NCI-H345 treated with DMSO at 0.1 percent for 48 hours (cell line): ENCODE measurements around the gene HOTAIR.

ENCODE experiments used
- DNase-seq: peaks from one replicate; lab custom pipeline; 2025; ENCODE audit not compliant: unreplicated experiment; lab: John Stamatoyannopoulos, UW

The HOTAIR gene

DNA sequence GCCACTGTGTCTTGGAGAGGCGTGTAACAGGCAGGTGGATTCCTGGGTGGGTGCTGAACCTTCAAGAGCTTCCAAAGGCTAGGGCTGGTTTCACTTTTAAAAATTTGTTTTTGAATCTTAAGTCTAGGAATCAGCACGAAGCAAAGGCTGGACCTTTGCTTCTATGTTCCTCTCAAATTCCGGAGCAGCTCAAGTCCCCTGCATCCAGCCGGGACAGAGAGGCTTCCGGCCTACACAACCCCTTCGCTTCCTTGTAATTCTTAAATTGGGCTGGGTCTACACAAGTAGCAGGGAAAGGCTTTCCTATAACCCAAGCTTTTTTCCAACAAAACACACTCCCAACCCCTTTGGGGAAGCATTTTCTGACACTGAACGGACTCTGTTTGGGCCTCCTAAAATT, 11.7 kb downstream of the HOTAIR start:
- no peak for DNase-seq

DNA sequence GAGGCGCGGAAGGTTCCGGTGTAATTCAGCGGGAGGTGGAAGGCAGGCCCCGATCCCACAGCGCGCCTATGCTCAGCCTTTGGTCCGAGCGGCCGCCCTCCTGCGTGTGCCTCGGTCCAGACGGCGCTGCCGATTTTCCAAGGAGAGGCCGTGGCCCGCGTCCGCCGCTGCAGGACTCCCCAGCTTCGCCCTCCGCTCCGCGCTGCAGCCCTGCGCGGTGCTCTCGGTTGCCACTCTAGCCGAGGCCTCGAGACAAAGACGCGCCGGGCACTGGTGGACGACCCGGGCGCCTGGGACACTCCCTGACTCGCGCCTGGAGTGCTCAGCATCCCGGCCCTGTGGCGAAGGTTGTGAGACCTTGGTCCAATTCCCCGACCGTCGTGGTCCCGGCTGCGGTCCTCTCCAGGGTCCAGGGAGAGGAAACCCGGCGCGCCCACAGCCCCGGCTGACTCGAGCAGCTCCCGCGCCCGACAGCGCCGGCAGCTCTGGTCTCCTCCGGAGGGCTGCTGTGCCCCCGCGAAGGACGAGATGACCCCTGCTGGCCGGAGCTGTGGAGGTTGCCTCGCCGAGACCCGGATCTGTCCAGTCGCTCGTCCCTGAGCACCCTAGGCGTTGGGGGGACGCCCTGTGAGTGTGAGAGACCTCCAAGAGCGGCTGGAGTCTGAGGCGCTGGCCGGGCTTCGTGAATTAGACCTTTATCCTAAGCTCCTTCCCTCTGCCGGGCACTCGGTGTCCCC, 13.6 kb downstream of the HOTAIR start:
- no peak for DNase-seq

DNA sequence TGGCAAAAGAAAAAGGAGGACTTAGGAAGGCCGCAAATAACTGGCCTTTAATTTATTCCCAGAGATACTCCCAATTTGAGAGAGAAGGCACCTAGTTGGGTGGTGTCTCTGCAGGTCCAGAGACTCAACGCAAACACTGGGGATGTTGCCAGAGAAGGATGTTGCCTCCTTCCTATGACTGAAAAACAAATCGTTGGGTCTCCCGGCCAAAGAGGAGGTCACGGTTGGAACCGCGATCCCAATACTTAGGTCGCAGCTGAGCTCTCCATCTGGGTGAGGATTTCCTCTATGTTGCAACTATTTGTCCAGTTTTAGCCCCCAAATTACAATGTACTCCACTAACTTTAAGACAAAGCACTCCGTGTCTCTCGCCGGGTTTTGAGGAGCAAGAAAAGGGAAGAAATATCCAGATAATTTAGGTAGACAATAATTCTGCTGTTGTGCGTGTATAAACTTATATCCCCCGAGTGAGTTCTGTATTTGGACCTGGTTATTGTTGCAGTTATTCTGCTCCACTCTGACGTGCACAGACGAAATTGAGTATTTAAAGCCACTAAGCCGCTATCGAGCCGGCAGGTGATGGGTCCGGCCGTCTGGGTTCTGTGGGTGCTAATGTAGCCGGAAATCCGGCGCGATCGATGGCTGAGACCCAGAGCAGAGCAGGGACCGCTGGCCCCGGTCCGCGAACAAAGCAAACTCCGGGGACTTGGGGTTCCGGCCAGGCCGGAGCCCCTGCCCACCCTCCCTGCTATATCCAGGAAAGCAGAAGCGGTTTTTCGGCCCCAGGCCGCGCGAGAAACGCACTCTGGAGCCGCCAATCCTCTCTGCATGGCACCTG, 14.3 kb downstream of the HOTAIR start:
- DNase-seq: no peak

DNA sequence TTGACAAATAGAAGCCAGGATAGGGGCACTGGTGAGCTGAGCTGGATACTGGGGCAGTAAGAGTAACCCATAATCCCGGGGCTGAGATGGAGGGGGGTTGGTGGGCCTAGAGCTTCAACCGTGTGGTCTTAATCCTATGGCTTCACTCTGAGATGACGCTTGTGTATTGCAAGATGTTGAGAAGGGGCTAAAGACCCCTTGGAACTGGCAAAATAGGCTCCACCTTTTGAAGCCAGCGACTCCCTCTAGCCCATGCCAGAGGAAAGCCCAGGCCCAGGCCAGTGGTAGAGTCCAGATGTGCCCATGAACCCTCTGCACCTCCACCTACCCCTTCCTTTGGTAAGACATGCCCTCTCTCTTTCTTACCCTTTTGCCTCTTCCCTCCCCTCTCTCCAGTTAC, 15.4 kb downstream of the HOTAIR start:
- DNase-seq: no peak

DNA sequence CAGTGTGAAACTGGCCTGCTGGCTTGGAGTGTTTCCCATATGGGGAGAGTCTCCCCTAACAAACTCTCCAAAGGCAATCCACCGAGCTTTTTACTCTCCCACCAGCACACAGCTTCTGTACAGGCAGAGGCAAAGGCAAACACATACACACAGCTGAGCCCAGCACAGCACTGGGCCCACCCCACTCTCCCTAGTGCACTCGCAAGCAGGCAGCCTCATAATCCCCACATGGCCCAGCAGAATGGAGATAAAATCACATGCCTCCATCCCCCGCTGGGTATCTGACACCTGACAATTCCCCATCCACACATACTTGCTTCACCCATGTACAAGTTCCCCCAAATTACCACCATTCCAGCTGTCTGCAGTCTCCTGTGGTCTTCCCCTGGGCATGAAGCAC, 16.6 kb downstream of the HOTAIR start:
- no peak for DNase-seq

DNA sequence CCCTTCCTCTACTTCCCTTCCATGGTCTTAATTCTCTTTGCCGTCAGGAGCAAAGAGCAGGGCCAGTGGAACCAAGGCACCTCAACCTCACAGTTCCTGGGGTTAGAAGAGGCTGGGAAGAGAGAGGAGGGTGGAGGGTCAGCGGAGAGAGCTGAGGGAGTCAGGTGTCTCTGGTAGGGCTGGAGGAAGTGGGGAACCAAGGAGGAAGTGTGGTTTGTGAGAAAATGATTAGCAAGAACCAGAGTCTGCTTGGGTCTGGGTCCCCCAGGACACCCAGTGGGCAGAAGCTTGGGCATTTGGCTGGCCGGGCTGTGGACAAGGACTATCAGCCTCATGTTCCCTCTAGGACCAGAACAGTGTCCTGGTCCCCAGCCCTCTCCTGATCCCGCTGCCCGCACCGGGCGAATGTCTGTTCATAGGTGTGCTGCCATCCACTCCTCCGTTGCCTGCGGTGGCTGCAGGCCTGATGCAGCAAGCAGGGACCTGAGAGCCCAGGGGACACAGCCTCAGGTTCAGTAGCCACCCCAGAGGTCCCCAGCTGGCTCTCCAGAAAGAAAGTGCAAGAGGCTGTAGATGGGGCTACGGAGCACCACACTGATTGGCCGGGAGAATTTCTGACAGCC, 17.7 kb downstream of the HOTAIR start:
- DNase-seq: no peak

DNA sequence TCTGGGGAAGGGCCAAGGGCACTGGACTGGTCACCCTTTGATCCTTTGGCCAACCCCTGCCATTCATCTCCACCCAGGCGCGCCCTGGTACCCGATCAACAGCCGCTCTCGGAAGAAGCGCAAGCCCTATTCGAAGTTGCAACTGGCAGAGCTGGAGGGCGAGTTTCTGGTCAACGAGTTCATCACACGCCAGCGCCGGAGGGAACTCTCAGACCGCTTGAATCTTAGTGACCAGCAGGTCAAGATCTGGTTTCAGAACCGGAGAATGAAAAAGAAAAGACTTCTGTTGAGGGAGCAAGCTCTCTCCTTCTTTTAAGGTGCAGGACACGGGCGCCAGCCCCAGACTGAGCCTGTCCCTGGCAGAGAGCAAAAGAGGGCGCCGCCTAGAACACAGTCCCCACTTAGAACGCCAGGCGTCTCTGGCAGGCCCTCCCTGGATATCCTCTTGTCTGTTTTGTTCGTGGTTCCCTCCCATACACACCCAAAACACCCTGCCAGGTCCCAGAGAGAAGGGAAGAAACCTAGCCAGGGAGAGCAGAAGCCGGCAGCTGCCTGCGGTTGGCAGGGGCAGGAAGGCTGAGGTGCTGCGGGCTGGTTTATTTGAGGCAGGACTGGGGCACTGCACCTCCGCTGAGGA, 18.4 kb downstream of the HOTAIR start:
- no peak for DNase-seq

DNA sequence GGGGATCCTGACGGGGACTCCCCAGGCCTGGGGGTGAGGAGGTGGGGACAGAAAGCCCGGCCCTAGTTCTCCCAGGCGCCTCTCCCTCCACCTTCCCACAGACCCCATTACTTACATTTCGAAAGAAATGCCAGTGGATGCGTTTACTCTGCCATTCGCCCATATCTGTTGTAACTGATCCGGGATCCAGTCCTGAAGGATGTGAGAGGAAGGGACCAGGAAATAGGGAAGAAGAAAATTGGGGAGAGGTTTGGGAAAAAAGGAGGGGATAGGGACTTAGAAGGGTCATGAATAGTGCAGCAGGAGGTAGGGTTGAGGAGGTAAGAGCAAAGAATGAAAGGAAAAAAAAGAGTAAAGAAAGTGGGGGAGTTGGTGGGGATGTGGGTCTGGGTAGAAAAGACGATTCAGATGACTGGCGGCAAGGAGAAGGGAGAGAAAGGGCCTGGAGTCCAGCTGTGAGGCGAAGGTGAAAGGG, 18.9 kb downstream of the HOTAIR start:
- no peak for DNase-seq

DNA sequence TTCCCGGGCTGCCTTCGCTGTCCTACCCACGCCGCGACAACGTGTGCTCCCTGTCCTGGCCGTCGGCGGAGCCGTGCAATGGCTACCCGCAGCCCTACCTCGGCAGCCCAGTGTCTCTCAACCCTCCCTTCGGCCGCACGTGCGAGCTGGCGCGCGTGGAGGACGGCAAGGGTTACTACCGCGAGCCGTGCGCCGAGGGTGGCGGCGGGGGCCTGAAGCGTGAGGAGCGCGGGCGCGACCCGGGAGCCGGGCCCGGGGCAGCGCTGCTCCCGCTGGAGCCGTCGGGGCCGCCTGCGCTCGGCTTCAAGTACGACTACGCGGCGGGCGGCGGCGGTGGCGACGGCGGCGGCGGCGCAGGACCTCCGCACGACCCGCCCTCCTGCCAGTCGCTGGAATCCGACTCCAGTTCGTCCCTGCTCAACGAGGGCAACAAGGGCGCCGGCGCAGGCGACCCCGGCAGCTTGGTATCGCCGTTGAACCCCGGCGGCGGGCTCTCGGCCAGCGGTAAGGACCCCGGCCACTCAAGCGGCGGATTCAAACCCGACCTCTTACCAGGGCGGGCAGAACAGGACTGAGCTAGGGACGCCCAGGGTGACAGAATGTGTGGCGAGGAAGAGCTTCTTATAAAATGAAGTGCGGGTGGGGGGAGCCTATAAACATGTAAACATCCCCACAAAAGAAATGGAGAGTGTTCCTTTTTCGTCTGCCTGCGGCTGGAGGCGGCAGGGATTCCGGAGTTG, 19.5 kb downstream of the HOTAIR start:
- DNase-seq: no peak

DNA sequence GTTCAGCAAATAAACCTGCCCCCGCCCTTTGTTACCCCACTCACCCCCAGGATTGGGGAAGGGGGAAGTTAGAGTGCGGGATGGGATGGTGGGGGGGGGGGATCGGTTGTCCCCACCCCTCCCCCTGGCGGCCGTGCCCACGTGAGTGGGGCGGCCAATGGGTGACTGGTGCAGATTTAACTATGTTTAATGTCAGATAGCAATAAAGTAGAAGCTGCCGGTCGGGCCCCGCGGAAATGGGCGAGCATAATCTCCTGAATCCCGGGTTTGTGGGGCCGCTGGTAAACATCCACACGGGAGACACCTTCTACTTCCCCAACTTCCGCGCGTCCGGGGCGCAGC, 20.1 kb downstream of the HOTAIR start, which contains the start of gene HOXC12:
Gene HOXC12 (plus strand): TSS at position 210 of the 342 bp plus-strand sequence. CDS start 27 bp downstream, at position 237.
- no peak for DNase-seq

DNA sequence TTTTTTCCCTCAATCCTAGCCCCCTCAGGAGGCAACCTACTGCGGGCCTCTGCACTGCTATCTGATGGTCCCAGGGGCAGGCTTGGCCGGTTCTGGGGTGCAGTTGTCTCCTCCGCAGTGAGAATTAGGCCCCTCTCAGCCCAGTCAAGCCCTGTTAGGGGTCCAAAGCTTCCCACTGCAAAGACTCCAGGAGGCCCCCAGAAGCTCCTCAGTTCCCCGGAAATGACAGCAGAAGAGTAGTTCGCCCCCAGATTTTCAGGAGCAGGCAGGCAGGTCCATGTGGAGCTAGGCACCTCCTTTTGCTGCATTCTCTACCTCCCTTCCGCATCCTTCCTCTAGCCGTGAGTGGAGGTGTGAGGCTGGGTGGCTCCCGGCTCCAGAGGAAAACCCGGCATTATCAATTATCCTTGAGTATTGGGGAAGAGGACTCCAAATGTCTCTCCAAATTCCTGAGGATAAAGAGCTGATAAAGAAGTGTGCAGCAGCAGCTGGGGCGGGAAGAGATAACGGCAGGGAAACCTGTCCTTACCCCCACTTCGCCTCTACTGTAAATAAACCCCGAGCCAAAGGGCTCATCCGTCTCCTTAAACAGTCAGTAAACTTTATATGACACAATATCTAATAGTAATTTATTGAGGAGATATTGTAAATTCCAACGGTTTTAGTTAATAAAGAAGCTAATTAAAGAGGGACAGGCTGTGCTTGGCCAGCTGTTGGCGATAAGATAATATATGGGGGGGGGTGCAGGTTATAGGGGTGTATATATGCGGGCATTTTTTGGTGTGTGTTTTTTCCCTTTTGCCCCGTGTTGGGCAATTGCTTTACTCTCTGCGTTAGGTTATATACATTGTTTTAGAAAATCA, 20.7 kb downstream of the HOTAIR start:
- DNase-seq: no peak

DNA sequence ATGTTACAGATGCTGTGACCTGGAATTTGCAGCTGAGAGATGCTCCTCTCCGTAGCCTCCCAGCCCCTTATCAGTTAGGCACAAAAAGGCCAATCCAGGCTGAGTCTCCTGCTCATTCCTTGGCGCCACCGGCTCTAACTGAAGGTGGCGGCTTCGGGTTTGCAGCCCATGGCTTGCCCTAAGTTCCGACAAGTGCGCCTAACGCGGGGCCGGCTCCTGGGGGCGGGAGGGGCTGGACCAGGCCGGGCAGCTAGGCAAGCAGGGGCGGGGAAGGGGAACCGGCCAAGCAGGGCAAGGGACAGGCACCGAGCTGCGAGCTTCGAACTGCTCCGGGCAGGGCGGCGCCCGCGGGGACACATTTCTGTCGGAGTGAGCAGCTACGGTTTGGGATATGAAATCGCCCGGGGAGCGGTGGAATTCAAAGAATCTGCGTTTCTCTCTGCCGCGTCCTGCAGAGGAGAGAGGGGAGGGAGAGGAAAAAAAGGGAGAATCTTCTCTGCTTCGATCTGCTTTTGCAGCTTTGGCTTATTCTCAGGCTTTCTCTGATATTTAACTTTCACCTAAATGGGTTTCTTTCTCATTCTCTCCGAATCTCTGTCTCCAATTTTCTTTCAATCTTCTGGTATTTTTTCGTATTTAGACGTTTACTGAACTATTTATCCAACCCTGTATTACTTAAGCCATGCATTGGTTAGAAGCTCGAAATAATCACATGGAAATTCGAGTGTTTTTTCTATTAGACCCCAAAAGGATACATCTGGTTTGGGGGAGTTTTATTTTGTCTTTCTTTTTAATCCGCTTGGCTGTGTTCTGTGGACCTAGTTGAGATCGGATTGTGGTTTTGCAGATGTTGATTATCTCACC, 21.7 kb downstream of the HOTAIR start:
- no peak for DNase-seq

DNA sequence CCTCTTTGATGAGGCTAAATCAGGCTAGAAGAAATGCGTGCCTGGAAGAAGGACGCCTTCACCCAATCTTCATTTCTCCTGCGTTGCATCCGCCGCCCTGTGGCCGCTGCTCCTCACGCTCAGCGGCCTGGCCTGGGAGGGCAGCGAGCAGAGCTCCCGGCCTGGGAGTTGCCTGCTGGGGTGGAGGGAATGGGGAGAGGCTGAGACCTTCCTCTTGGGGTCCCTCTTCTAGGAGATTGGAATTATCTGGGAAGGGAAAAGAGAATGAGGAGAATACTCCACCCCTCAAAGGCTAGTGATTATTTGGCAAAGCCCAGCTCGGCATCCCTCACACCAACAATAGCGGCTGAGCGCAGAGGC, 22.4 kb downstream of the HOTAIR start:
- DNase-seq: no peak

DNA sequence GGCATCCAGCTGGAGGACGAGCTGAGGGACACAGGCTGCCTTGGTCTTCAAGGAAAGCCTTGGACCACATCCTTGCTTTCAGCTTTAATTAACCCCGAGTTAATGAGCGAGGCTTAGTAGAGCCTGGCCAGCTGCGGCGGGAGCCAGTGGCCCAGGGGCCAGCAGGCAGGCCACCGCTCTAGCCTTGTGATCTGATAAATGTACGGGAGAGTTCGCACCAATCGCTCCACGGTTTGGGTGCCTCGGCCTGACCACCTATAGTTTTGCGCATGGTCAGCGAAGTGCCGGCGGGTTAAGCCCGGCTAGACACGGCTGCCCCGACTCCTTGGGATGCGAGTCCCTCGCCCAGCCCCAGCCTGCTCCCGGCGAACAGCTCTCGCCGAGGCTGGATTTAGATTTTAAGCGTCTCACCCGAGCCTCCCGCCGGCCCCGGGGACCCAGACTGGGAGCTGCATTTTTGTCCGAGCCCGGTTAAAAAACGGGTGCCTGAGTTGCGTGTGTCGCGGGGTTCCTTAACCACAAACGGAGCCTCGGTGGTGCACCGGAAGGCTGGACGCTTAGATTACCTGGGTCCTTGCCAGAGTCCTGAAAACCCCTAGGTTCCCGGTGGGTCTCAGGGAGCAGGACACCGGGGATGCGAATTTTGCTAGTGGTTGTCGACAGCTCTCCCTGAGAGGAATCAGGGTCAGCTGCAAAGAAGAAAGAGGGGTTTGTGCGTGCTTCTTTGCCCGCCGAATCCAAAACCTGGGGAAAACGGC, 23.0 kb downstream of the HOTAIR start:
- DNase-seq: no peak

DNA sequence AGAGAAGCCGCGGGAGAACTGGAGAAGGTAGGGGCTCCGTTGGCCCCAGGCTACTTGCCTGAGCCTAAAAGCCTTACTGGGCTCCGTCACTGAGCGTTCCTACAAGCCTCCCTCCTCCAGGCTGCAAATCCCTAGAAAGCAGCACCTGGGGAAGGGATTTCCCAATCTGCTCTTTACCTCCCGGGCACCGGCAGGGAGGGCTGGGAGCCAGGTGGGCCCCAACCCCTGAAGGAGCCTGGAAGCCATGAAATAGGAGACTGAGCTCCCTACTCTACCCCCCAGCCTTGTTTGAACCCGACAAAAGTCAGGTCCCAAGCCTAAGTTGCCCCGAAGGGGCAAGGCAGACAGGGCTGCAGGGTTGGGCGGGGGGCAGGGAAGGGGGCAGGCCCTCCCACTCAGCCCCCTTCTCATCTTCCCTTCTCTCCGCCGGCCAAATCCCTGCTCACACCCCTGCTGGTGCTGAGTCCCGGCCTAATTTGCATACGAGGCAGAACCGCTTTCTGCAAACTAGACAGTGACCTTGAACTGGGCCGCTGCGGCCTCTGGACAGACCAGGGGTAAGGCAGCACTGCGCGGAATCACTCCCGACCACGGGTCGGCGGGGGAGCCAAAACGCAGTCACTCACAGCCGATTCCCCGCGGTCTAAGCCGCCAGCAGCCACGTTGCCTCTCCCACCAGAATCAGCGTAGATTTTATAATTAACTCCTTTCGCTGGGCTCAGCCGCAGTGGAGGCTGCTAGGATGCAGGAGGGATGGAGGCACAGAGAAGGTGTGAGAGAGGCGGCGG, 23.8 kb downstream of the HOTAIR start:
- DNase-seq: no peak

DNA sequence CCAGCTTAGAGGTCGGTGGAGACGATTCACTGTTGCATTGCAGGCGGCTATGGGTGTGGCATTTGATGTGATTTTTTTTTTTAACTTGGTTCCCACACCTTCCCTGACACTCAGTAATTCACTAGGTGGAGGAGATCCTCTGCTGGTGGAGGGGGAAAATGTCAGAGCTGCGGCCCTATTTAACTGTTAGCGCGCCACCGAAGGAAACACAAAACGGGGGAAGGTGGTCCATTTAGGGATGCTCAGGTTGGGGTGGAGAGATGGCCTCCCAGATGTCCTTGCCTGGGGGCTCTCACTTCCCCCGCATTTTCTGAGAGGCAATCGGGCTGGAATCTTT, 24.3 kb downstream of the HOTAIR start:
- no peak for DNase-seq

DNA sequence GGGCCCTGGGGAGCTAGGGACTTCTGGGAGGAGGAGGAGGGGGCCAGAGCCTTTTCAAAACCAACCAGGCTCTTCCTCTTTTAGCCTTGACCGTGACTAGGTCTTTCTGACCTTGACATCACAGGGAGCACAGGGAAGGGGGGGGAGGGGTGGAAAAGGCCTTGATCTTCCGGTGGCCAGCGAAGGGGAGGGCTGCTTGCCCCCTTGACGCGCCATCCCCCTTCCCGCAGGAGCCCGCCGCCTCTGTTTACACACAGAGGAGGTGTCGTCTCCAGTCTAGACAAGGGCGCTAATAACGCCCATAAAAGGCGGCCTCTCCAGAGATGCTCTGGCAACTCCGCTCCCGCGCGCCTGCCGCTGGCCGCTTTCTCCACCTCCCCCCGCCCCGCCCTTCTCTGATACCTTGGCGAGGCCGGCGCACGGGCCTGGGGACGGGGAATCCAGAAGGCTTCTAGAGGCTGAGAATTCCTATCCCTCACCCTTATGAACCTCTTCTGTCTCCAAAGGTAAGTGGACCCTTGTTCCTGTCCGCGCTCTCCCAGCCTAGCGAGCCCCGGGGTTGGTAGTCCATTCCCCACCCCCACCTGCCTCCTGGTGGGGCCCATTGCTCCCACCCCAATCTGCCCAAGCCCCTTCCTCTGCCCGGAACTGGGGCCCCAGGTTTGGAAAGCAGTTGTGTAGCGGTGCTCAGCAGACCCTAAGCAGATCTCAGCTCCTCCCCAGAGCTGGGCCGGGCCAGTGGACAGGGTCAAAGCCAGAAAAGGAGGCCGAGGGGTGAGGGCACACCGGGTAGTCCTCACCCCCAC, 24.9 kb downstream of the HOTAIR start:
- DNase-seq: no peak
